SK-N-SH (cell line): Measurements from ENCODE around the gene DEPDC1. TPM values are rescaled to one million over a fixed set of nuclear protein-coding genes. Genes with fewer than 3 reads are reported as not detected.

Experiments
- CTCF ChIA-PET: fragments of 300-600, 350-600 bp; formaldehyde crosslinking; extraction: SDS; loops from one replicate; lab custom pipeline; 2021; lab: Yijun Ruan, JAX
- POLR2A ChIA-PET: fragments of 350-600 bp; sonication (Branson Sonifier 250); formaldehyde crosslinking; extraction: SDS; loops from one replicate; lab custom pipeline; 2020; ENCODE audit warnings: antibody characterized with exemption, inconsistent platforms; lab: Yijun Ruan, JAX
- DNase-seq: peaks from one replicate; pipeline ENCODE4 v3.0.0; 2012
- H2AFZ ChIP-seq: fragments of 200-600 bp; sonication (generic); 2 replicates; pipeline ENCODE4 v1.8.1; 2016; ENCODE audit warnings: antibody characterized with exemption, mild to moderate bottlenecking, low read depth
- H3F3A ChIP-seq: fragments of 200-600 bp; sonication (generic); replicated peaks from 2 replicates; pipeline ENCODE3; 2016; ENCODE audit warnings: antibody characterized with exemption, mild to moderate bottlenecking; ENCODE audit not compliant: insufficient read depth
- H3K27ac ChIP-seq, 2 experiments: fragments of 200-500 bp in 1 of 2; fragments of 200-600 bp in 1 of 2; sonication (Bioruptor generic) in 1 of 2; sonication (generic), shearing (Covaris generic) in 1 of 2; 2 replicates each; pipeline versions ENCODE4 v1.5.1 to v1.6.1; 2014 to 2016; ENCODE audit warnings: low read depth in 2 of 2, inconsistent platforms in 1 of 2, low read length in 1 of 2, mild to moderate bottlenecking in 1 of 2, mixed read lengths in 1 of 2
- H3K27me3 ChIP-seq: fragments of 200-600 bp; sonication (generic), shearing (Covaris generic); 2 replicates; pipeline ENCODE4 v1.6.1; 2016; ENCODE audit warnings: mixed run types; ENCODE audit not compliant: insufficient read depth
- H3K36me3 ChIP-seq, 2 experiments: fragments of 200-500 bp in 1 of 2; fragments of 200-600 bp in 1 of 2; sonication (Bioruptor generic) in 1 of 2; sonication (generic) in 1 of 2; replicated peaks in 1 of 2; 2 replicates each; pipeline versions ENCODE3 to v1.5.1; 2014 to 2016; ENCODE audit warnings: low read length in 1 of 2, mild to moderate bottlenecking in 1 of 2; ENCODE audit not compliant: insufficient read depth in 2 of 2, control insufficient read depth in 1 of 2
- H3K4me1 ChIP-seq, 2 experiments: fragments of 200-500 bp in 1 of 2; fragments of 200-600 bp in 1 of 2; sonication (Bioruptor generic) in 1 of 2; sonication (generic), shearing (Covaris generic) in 1 of 2; 2 replicates each; pipeline versions ENCODE4 v1.5.1 to v1.6.1; 2014 to 2016; ENCODE audit warnings: low read depth in 1 of 2, low read length in 1 of 2, mixed run types in 1 of 2; ENCODE audit not compliant: insufficient read depth in 2 of 2, control insufficient read depth in 1 of 2
- H3K4me2 ChIP-seq: fragments of 200-600 bp; sonication (generic), shearing (Covaris generic); 2 replicates; pipeline ENCODE4 v1.6.1; 2017; ENCODE audit warnings: mixed run types
- H3K4me3 ChIP-seq, 2 experiments: fragments of 200-500 bp in 1 of 2; fragments of 200-600 bp in 1 of 2; sonication (Bioruptor generic) in 1 of 2; sonication (generic), shearing (Covaris generic) in 1 of 2; 2 replicates each; pipeline versions ENCODE4 v1.5.1 to v1.8.1; 2014 to 2016; ENCODE audit warnings: low read depth in 2 of 2, inconsistent platforms in 1 of 2, low read length in 1 of 2, mild to moderate bottlenecking in 1 of 2, mixed read lengths in 1 of 2, moderate library complexity in 1 of 2
- H3K79me2 ChIP-seq: fragments of 200-600 bp; sonication (generic); 2 replicates; pipeline ENCODE4 v1.8.1; 2017; ENCODE audit warnings: mild to moderate bottlenecking; ENCODE audit not compliant: insufficient read depth
- H3K9ac ChIP-seq: fragments of 200-600 bp; sonication (generic); 2 replicates; pipeline ENCODE4 v1.6.1; 2017; ENCODE audit warnings: mixed run types
- H3K9me2 ChIP-seq: fragments of 200-600 bp; sonication (generic); 2 replicates; pipeline ENCODE4 v1.6.1; 2017; ENCODE audit warnings: mixed run types
- H3K9me3 ChIP-seq: fragments of 200-600 bp; sonication (generic); 2 replicates; pipeline ENCODE4 v1.6.1; 2017; ENCODE audit warnings: mixed run types, mild to moderate bottlenecking, moderate library complexity
- H4K20me1 ChIP-seq: fragments of 200-600 bp; sonication (generic); 2 replicates; pipeline ENCODE4 v1.6.1; 2017; ENCODE audit warnings: mild to moderate bottlenecking, mixed run types; ENCODE audit not compliant: insufficient read depth
- EZH2phosphoT487 ChIP-seq: fragments of 200-600 bp; sonication (generic); IDR thresholded peaks from 2 replicates; pipeline ENCODE4 v1.6.1; 2017; ENCODE audit warnings: low read depth, mixed run types, mild to moderate bottlenecking, antibody characterized with exemption, moderate library complexity, borderline replicate concordance
- FOSL2 ChIP-seq: IDR thresholded peaks from 2 replicates; pipeline ENCODE4 v1.4.0; 2012; ENCODE audit warnings: low read depth, mild to moderate bottlenecking, moderate library complexity, borderline replicate concordance
- FOXJ3 ChIP-seq: sonication (generic); formaldehyde crosslinking; IDR thresholded peaks from 2 replicates; pipeline ENCODE4 v1.5.1; 2020; ENCODE audit warnings: mild to moderate bottlenecking, missing genetic modification reagents
- IRF3 ChIP-seq: fragments of 150-350 bp; IDR thresholded peaks from 2 replicates; pipeline ENCODE4 v1.6.1; 2016; ENCODE audit warnings: mild to moderate bottlenecking, low read depth, low read length
- MEF2A ChIP-seq: IDR thresholded peaks from 2 replicates; pipeline ENCODE4 v1.4.0; 2012; ENCODE audit warnings: low read depth, borderline replicate concordance
- NFIC ChIP-seq: IDR thresholded peaks from 2 replicates; pipeline ENCODE4 v1.4.0; 2012; ENCODE audit warnings: borderline replicate concordance
- NRF1 ChIP-seq: IDR thresholded peaks from 2 replicates; pipeline ENCODE4 v1.6.1; 2012; ENCODE audit warnings: low read depth, mild to moderate bottlenecking, low read length
- PBX3 ChIP-seq: IDR thresholded peaks from 2 replicates; pipeline ENCODE4; 2012
- WGBS: methylation state at CpG from one replicate; pipeline ENCODE4 v1.1.6; 2017; ENCODE audit warnings: low lambda C conversion rate; 5-methylcytosine and 5-hydroxymethylcytosine counted together
- polyA plus RNA-seq, 3 experiments: library from polyadenylated mRNA; depleted of rRNA; stranded (reverse); fragments of >200 nt; gene quantifications; 2 replicates each; pipeline ENCODE4 v1.2.3, GENCODE V29; 2012
- TF ChIP-seq, protein P1 (sequence below): fragments of 200-600 bp; sonication (generic); IDR thresholded peaks from 2 replicates; pipeline ENCODE4 v1.6.1; 2017; ENCODE audit warnings: antibody characterized with exemption, mild to moderate bottlenecking, moderate library complexity

Gene DEPDC1
- polyA plus RNA-seq, 1 of the 3 experiments (the other 2 are of a cell fraction) = 3.8 TPM

DNA sequence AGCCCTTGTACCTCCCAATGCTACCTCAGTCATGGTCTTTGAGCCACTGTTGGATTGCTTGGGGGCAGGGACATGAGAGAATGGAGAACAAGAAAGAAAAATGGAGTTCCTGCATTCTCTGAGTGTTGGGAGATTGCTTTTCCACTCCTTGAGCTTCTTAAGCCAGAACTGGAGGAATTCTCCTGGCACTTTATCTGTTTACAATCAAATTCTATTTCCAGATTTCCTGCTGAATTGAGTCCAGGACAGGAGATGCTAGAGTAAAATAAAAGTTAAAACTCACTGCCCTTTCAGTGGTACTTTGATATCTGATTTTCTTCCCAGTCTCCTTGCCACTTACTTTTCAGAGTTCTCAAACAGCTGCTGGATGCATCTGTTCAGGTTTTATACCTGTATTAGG lies 24.4 kb upstream of the DEPDC1 start:
- H3K9ac ChIP-seq = no peak overlapping the region
- ChIA-PET CTCF (no interaction called here), POLR2A (interaction anchor here (0.6 kb wide), 1 partner anchor 24 kb away, joined by 3 read pairs; the partner anchor contains the start of gene DEPDC1)
- H3K27ac ChIP-seq = no peak overlapping the region
- no peak overlapping the region for H2AFZ ChIP-seq
- no peak overlapping the region for H3K4me2 ChIP-seq
- H3F3A ChIP-seq = no peaks in the 10 kb centered on the region
- no peaks in the 10 kb centered on the region for H3K4me1 ChIP-seq
- TF ChIP-seq, protein P1, sequence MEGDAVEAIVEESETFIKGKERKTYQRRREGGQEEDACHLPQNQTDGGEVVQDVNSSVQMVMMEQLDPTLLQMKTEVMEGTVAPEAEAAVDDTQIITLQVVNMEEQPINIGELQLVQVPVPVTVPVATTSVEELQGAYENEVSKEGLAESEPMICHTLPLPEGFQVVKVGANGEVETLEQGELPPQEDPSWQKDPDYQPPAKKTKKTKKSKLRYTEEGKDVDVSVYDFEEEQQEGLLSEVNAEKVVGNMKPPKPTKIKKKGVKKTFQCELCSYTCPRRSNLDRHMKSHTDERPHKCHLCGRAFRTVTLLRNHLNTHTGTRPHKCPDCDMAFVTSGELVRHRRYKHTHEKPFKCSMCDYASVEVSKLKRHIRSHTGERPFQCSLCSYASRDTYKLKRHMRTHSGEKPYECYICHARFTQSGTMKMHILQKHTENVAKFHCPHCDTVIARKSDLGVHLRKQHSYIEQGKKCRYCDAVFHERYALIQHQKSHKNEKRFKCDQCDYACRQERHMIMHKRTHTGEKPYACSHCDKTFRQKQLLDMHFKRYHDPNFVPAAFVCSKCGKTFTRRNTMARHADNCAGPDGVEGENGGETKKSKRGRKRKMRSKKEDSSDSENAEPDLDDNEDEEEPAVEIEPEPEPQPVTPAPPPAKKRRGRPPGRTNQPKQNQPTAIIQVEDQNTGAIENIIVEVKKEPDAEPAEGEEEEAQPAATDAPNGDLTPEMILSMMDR = no peak
- TF ChIP-seq PBX3 (no peak), NRF1 (no peak), MEF2A (no peak), FOSL2 (no peak)
- TF ChIP-seq, all 33 proteins: peak for 0
- no peaks in the 10 kb centered on the region for H3K9me3 ChIP-seq
- H3K4me3 ChIP-seq = no peak overlapping the region
- no peaks in the 10 kb centered on the region for H3K27me3 ChIP-seq
- H3K9me2 ChIP-seq = 0 out of 2 replicates have a peak, but pooled peaks cover 3% of the 10 kb centered on the region
- H3K36me3 ChIP-seq = no peaks in the 10 kb centered on the region
- no peaks in the 10 kb centered on the region for H4K20me1 ChIP-seq
- no peaks in the 10 kb centered on the region for H3K79me2 ChIP-seq
- no peak for DNase-seq

DNA sequence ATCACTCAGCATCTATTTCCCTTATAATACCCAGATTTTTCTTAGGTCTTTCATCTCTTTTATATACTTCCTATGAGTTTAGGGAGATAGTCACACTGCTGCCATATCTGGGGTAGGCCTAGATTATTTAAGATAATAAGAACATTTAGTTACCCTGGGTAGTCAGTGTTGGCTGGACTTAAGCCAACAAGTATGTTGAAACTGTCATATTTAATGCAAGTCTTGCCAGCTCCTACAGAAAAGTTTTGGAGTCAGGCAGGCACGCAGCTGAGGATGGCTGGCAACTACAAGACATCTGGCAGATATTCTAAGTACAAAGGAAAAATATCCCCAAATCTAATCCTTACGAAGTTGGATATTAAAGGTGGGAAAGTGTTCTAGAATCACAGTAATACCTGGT lies 19.2 kb upstream of the DEPDC1 start:
- no peak for DNase-seq
- Histone ChIP-seq H2AFZ (no peak overlapping the region), H3K27me3 (no peaks in the 10 kb centered on the region), H3K9ac (no peak overlapping the region), H3K4me1 (no peaks in the 10 kb centered on the region), H3K9me3 (no peaks in the 10 kb centered on the region), H3K4me2 (no peak overlapping the region), H3K36me3 (no peaks in the 10 kb centered on the region), H3F3A (no peaks in the 10 kb centered on the region), H3K9me2 (no peaks in the 10 kb centered on the region), H3K4me3 (no peak overlapping the region), H4K20me1 (no peaks in the 10 kb centered on the region), H3K27ac (no peak overlapping the region), H3K79me2 (no peaks in the 10 kb centered on the region)
- TF ChIP-seq FOXJ3 (CRISPR knock-in tag) = no peak
- no peak for TF ChIP-seq EZH2phosphoT487
- TF ChIP-seq IRF3 = no peak
- TF ChIP-seq NFIC = no peak
- TF ChIP-seq NRF1 = no peak
- WGBS = 79% methylated on average over 2 of the region's 2 CpGs
- ChIA-PET POLR2A (no interaction called here), CTCF (no interaction called here)
